HL-60 (cell line): ENCODE results near the gene CDK2.
A peak's percentile ranks its signal among the peaks of the same experiment; 100 is the strongest.
"Not testable (repeated sequence)": the region's sequence is repeated elsewhere in the genome, so short reads cannot be mapped to it uniquely, and the experiment has no call there.

Experiments
- DNase-seq, 2 experiments: peaks; one replicate each; pipeline ENCODE4 v3.0.0-alpha.2; 2010 to 2020; ENCODE audit warnings: low read depth in 1 of 2, low spot score in 1 of 2
- H3K27ac ChIP-seq: fragments of 250-450 bp; sonication (Bioruptor Pico); replicated peaks from 2 replicates; pipeline ENCODE4 v1.5.1; 2020; ENCODE audit warnings: mild to moderate bottlenecking, moderate library complexity
- H3K27me3 ChIP-seq: fragments of 250-450 bp; sonication (Bioruptor Pico); 2 replicates; pipeline ENCODE4 v1.5.1; 2021; ENCODE audit warnings: mild to moderate bottlenecking, moderate library complexity; ENCODE audit not compliant: insufficient read depth, poor library complexity, severe bottlenecking
- H3K4me3 ChIP-seq: replicated peaks from 2 replicates; pipeline ENCODE4 v1.5.1; 2011; ENCODE audit warnings: mild to moderate bottlenecking, control low read depth, low read length; ENCODE audit not compliant: insufficient read depth
- GABPA ChIP-seq: IDR thresholded peaks from 2 replicates; pipeline ENCODE4 v1.6.1; 2012; ENCODE audit warnings: low read depth
- POLR2AphosphoS5 ChIP-seq: IDR thresholded peaks from 2 replicates; pipeline ENCODE4 v1.6.1; 2012; ENCODE audit warnings: low read depth
- SPI1 ChIP-seq: IDR thresholded peaks from 2 replicates; pipeline ENCODE4 v1.6.1; 2012; ENCODE audit warnings: low read depth, mild to moderate bottlenecking, borderline replicate concordance
- TF ChIP-seq, protein P1 (sequence below): IDR thresholded peaks from one replicate; pipeline ENCODE4 v1.5.1; 2011; ENCODE audit warnings: low read length, control low read depth, inconsistent platforms; ENCODE audit not compliant: insufficient read depth
- TF ChIP-seq, protein P2 (sequence below): IDR thresholded peaks from 2 replicates; pipeline ENCODE4 v1.6.1; 2012; ENCODE audit warnings: low read depth; ENCODE audit not compliant: insufficient replicate concordance

The CDK2 gene

DNA sequence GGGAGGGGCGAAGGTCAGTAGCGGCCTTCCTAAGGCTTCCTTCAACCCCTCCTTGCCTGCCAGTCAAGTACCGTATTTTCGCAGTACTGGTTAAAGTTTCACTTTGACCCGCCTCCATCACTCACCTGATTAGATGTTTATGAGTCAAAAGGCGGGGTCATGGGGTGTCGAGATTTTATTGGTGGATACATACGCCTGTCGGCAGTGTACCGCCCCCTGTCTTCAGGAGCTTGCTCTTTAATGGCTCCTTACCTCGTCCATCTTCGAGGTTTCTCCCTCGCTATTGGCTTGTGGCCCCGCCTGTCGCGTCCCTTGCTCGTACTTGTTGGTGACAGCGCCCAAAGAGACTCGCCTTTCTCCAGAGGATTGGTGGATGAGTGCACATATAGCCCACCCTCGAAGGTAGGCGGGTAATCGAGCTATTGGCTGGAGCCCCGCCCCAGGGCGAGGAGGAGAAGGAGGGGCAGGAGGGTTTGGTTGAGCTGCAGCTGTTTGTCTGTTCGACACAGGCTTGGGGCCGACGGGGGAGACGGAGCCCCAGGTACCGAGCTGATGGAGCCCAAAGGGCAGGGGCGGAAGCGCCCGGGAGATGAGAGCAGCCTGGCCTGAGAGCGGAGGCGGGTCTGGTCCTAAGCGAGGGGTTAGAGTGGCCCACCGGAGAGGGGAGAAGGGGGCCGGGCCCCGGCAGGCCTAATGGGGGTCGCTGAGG is 7.1 kb downstream of the CDK2 start, which contains the start of gene RAB5B:
Gene RAB5B (plus strand): TSS at position 480 of the 709 bp plus-strand sequence. CDS start 12,883 bp downstream, outside the sequence.
- no peaks in the 10 kb centered on the region for H3K27me3 ChIP-seq
- TF ChIP-seq POLR2AphosphoS5 (peak; percentile 83), SPI1 (no peak), GABPA (peak; percentile 46; the same call in 1 of the 2 replicates)
- TF ChIP-seq, protein P1, sequence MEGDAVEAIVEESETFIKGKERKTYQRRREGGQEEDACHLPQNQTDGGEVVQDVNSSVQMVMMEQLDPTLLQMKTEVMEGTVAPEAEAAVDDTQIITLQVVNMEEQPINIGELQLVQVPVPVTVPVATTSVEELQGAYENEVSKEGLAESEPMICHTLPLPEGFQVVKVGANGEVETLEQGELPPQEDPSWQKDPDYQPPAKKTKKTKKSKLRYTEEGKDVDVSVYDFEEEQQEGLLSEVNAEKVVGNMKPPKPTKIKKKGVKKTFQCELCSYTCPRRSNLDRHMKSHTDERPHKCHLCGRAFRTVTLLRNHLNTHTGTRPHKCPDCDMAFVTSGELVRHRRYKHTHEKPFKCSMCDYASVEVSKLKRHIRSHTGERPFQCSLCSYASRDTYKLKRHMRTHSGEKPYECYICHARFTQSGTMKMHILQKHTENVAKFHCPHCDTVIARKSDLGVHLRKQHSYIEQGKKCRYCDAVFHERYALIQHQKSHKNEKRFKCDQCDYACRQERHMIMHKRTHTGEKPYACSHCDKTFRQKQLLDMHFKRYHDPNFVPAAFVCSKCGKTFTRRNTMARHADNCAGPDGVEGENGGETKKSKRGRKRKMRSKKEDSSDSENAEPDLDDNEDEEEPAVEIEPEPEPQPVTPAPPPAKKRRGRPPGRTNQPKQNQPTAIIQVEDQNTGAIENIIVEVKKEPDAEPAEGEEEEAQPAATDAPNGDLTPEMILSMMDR = no peak
- TF ChIP-seq, protein P2, sequence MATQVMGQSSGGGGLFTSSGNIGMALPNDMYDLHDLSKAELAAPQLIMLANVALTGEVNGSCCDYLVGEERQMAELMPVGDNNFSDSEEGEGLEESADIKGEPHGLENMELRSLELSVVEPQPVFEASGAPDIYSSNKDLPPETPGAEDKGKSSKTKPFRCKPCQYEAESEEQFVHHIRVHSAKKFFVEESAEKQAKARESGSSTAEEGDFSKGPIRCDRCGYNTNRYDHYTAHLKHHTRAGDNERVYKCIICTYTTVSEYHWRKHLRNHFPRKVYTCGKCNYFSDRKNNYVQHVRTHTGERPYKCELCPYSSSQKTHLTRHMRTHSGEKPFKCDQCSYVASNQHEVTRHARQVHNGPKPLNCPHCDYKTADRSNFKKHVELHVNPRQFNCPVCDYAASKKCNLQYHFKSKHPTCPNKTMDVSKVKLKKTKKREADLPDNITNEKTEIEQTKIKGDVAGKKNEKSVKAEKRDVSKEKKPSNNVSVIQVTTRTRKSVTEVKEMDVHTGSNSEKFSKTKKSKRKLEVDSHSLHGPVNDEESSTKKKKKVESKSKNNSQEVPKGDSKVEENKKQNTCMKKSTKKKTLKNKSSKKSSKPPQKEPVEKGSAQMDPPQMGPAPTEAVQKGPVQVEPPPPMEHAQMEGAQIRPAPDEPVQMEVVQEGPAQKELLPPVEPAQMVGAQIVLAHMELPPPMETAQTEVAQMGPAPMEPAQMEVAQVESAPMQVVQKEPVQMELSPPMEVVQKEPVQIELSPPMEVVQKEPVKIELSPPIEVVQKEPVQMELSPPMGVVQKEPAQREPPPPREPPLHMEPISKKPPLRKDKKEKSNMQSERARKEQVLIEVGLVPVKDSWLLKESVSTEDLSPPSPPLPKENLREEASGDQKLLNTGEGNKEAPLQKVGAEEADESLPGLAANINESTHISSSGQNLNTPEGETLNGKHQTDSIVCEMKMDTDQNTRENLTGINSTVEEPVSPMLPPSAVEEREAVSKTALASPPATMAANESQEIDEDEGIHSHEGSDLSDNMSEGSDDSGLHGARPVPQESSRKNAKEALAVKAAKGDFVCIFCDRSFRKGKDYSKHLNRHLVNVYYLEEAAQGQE = no peak
- H3K4me3 ChIP-seq = peak within 1 kb of the TSS; percentile 99
- DNase-seq = peak; percentile 100
- peak within 1 kb of the TSS; percentile 79 for H3K27ac ChIP-seq

DNA sequence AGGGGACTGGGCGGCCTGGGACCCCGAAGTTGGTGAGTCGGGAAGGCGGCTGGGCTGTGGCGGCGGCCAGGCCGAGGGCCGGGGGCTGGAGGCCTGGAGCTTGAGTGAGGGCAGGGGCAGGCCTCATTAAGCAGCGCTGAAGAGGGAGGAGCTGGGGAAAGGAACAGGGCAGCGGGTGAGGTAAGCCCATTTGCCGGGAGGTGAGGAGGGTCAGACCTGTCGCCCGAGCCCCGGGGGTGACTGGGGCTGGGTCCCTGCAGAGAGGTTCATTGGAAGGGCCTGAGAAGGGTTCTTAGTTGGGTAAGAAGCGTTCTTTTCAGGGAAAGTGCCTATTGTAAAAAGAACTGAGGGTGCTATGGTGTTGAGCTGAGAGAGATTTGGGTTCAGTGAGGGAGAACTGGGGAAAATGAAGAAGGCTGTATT is 7.7 kb downstream of the CDK2 start:
- peak; percentile 50 to 66 for DNase-seq
- H3K27me3 ChIP-seq = no peaks in the 10 kb centered on the region
- H3K4me3 ChIP-seq = peak overlapping the region; percentile 99
- peak overlapping the region; percentile 79 for H3K27ac ChIP-seq
- TF ChIP-seq SPI1 (no peak), GABPA (no peak), POLR2AphosphoS5 (no peak)
- TF ChIP-seq, protein P1 = no peak
- TF ChIP-seq, protein P2 = no peak

DNA sequence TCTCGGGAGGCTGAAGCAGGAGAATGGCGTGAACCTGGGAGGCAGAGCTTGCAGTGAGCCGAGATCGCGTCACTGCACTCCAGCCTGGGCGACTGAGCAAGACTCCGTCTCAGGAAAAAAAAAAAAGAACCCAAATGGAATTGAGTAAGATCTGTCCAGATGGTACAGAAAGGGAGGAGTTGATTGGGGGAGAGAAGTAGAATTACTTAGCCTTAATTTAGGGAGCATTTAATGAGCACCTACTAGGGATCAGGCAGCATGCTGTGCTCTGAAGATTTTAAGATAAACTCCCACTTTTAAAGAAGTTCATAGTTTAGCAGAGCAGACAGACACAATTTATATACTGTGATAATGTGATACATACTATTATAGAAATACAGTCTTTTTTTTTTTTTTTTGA is 11.8 kb downstream of the CDK2 start:
- Histone ChIP-seq H3K27ac (peak overlapping the region; percentile 78), H3K4me3 (no peak overlapping the region), H3K27me3 (no peaks in the 10 kb centered on the region)
- DNase-seq = peak; percentile 43 to 70
- TF ChIP-seq POLR2AphosphoS5 (peak; percentile 47; the same call in 1 of the 2 replicates), SPI1 (no peak), GABPA (no peak)

DNA sequence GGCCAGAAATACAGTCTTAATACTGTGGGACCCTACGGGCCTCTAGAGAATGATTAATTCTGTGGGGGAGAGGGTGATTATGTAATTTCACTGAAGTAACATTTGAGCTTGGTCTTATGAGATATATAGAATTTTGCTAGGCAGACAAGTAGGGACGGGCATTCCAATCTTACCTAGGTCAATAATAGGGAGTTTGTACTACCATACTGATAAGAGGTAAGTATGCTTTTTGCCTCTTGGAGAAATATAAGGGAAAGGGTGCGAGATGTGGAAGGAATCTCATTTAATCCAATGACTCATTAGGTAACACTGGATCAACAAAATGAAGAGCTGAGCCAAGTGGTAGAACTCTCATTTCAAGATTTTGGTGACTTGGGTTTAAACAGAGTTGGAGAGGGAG is 12.4 kb downstream of the CDK2 start:
- TF ChIP-seq, protein P2 = no peak
- TF ChIP-seq GABPA (no peak), POLR2AphosphoS5 (no peak)
- TF ChIP-seq, protein P1 = no peak
- H3K27me3 ChIP-seq = no peaks in the 10 kb centered on the region
- no peak for DNase-seq
- H3K27ac ChIP-seq = peak overlapping the region; percentile 78
- no peak overlapping the region for H3K4me3 ChIP-seq

DNA sequence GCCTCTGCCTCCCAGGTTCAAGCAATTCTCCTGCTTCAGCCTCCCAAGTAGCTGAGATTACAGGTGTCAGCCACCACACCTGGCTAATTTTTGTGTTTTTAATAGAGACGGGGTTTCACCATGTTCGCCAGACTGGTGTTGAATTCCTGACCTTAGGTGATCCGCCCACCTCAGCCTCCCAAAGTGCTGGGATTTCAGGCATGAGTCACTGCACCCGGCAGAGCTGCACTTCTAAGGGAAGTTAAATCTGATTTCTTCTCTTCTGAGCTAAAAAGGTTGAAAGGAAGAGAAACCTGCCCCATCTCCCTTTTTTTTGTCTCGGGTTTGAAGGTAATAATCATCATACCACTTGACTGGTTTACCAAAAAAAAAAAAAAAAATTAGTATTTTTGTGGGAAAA is 15.3 kb downstream of the CDK2 start:
- DNase-seq, H3K4me3 ChIP-seq, H3K27me3 ChIP-seq: not testable (repeated sequence)
- peak overlapping the region; percentile 67 for H3K27ac ChIP-seq
